Mucosa of descending colon (tissue), 3 donors: Measurements from ENCODE around the gene SRR. TPM values are rescaled to one million over a fixed set of nuclear protein-coding genes. Genes with fewer than 3 reads are reported as not detected.
"Not testable (repeated sequence)": the region's sequence is repeated elsewhere in the genome, so short reads cannot be mapped to it uniquely, and the experiment has no call there.

Source experiments
- ATAC-seq: fragments of 200-7000 bp; cut with Tn5 transposase; one replicate; pipeline ENCODE4 v1.9.1; 2020; ENCODE audit warnings: mild to moderate bottlenecking, moderate library complexity
- DNase-seq, 3 donors: peaks; one replicate each; pipeline ENCODE4 v3.0.0-alpha.2; 2020
- H3K36me3 ChIP-seq: fragments of 200-600 bp; one replicate; pipeline ENCODE4 v1.8.0; 2021; ENCODE audit warnings: low read depth, mild to moderate bottlenecking
- H3K4me1 ChIP-seq: fragments of 200-600 bp; one replicate; pipeline ENCODE4 v1.8.0; 2021; ENCODE audit warnings: low read depth, mild to moderate bottlenecking
- H3K4me3 ChIP-seq: fragments of 200-600 bp; one replicate; pipeline ENCODE4 v1.8.0; 2021; ENCODE audit warnings: mild to moderate bottlenecking
- H3K9me3 ChIP-seq: fragments of 200-600 bp; one replicate; pipeline ENCODE4 v1.8.0; 2021; ENCODE audit warnings: mild to moderate bottlenecking
- CTCF ChIP-seq: fragments of 200-600 bp; IDR thresholded peaks from one replicate; pipeline ENCODE4 v1.8.0; 2022; ENCODE audit warnings: antibody characterized with exemption, mild to moderate bottlenecking
- intact Hi-C, 2 donors: fragments of 100-400 bp; cut with DNase I in 1 of 2; cut with micrococcal nuclease in 1 of 2; formaldehyde crosslinking; loops; one replicate each; pipeline versions ENCODE4 v1.11.0 to v1.11.1; 2022; cut with DNase I, micrococcal nuclease
- total RNA-seq, 3 donors: library from RNA; stranded (reverse); fragmentation: NEBNext Ultra II Directional in 2 of 3; extraction: Animal tissue kit (Norgen Biotek cat#: 25700) in 2 of 3; gene quantifications; one replicate each; pipeline versions ENCODE4 v1.2.1 to v1.2.4, GENCODE V29; 2021 to 2023
- donor health status: DM: no; HTN: no; CAD: no; lungs with moderate emphysema.
- donor health status: DM: no; HTN: no; CAD: no.
- donor health status: DM: no; HTN: yes; CAD: no.

The SRR gene
- total RNA-seq, 3 donors from 2014 or later, result 9.7 to 16.2 (median 9.8) TPM

- DNase-seq (no peak), ATAC-seq (no peak)
- TF ChIP-seq CTCF, result no peak
- Histone ChIP-seq H3K9me3 (no peaks in the 10 kb centered on the region), H3K4me3 (no peak overlapping the region), H3K4me1 (peaks cover 14% of the 10 kb centered on the region), H3K36me3 (no peaks in the 10 kb centered on the region)
- intact Hi-C loops, result no loop called here
Measured at GRCh38 chr17:2264067-2264860, 39.5 kb upstream of the SRR start.

- intact Hi-C loops, DNase-seq: not testable (repeated sequence)
Measured at GRCh38 chr17:2265166-2265565, 38.6 kb upstream of the SRR start.

GRCh38 chr17:2266045-2266864, 37.5 kb upstream of the SRR start:
- DNase-seq, result peak in 1 of 3 donors; percentile 73
- peaks cover 14% of the 10 kb centered on the region for H3K4me1 ChIP-seq
- no peaks in the 10 kb centered on the region for H3K36me3 ChIP-seq
- no peaks in the 10 kb centered on the region for H3K9me3 ChIP-seq
- no peak overlapping the region for H3K4me3 ChIP-seq
- peak; percentile 87 for ATAC-seq
- intact Hi-C loops, result no loop called here
- no peak for TF ChIP-seq CTCF

More at GRCh38 chr17:2265166-2265565, 38.6 kb upstream of the SRR start:
- not testable (repeated sequence) for H3K9me3 ChIP-seq, H3K4me3 ChIP-seq, H3K36me3 ChIP-seq, ATAC-seq
- H3K4me1 ChIP-seq, result peaks cover 14% of the 10 kb centered on the region

GRCh38 chr17:2266865-2267228, 36.9 kb upstream of the SRR start:
- no peak overlapping the region for H3K4me3 ChIP-seq
- intact Hi-C loops, result no loop called here

GRCh38 chr17:2267354-2267753, 36.4 kb upstream of the SRR start:
- intact Hi-C loops, result no loop called here
- no peaks in the 10 kb centered on the region for H3K36me3 ChIP-seq

More at GRCh38 chr17:2266865-2267228, 36.9 kb upstream of the SRR start:
- TF ChIP-seq CTCF, result no peak
- ATAC-seq, result peak; percentile 24
- H3K36me3 ChIP-seq, result no peaks in the 10 kb centered on the region
- peaks cover 14% of the 10 kb centered on the region for H3K4me1 ChIP-seq
- no peak for DNase-seq
- H3K9me3 ChIP-seq, result no peaks in the 10 kb centered on the region

More at GRCh38 chr17:2267354-2267753, 36.4 kb upstream of the SRR start:
- no peak for ATAC-seq
- DNase-seq, result no peak
- no peak for TF ChIP-seq CTCF
- Histone ChIP-seq H3K4me3 (no peak overlapping the region), H3K9me3 (no peaks in the 10 kb centered on the region), H3K4me1 (peaks cover 14% of the 10 kb centered on the region)
